HepG2 (cell line): ENCODE results near the gene PNLIPRP1. TPM values are rescaled to one million over a fixed set of nuclear protein-coding genes. Genes with fewer than 3 reads are reported as not detected.

ENCODE experiments used
- KLF15 ChIP-seq: sonication (generic); formaldehyde crosslinking; IDR thresholded peaks from 2 replicates; pipeline ENCODE4 v1.8.1; 2023; ENCODE audit warnings: borderline replicate concordance, mild to moderate bottlenecking, inconsistent platforms, missing genetic modification reagents, mixed read lengths
- MBD4 ChIP-seq: IDR thresholded peaks from 2 replicates; pipeline ENCODE4 v1.6.1; 2012; ENCODE audit warnings: low read length, inconsistent platforms, borderline replicate concordance
- RBAK ChIP-seq: sonication (generic); formaldehyde crosslinking; IDR thresholded peaks from 2 replicates; pipeline ENCODE4 v1.5.1; 2020; ENCODE audit warnings: mild to moderate bottlenecking, missing genetic modification reagents
- SAP130 ChIP-seq: IDR thresholded peaks from 2 replicates; pipeline ENCODE4 v1.6.1; 2016; ENCODE audit warnings: low read depth
- ZFYVE20 ChIP-seq: sonication (generic); formaldehyde crosslinking; IDR thresholded peaks from 2 replicates; pipeline ENCODE4 v1.8.0; 2023; ENCODE audit warnings: low read depth, mild to moderate bottlenecking, moderate library complexity, missing genetic modification reagents, borderline replicate concordance
- ZMYM3 ChIP-seq: sonication (generic); formaldehyde crosslinking; IDR thresholded peaks from 2 replicates; pipeline ENCODE4 v1.5.1; 2020; ENCODE audit warnings: mild to moderate bottlenecking, missing genetic modification reagents
- ZNF317 ChIP-seq: sonication (generic); formaldehyde crosslinking; IDR thresholded peaks from 2 replicates; pipeline ENCODE4 v1.5.0; 2020; ENCODE audit warnings: mild to moderate bottlenecking, missing genetic modification reagents
- ZNF7 ChIP-seq: IDR thresholded peaks from 2 replicates; pipeline ENCODE4 v1.6.1; 2016; ENCODE audit warnings: missing biosample characterization, missing genetic modification reagents
- ZSCAN9 ChIP-seq: IDR thresholded peaks from 2 replicates; pipeline ENCODE4 v1.6.1; 2016; ENCODE audit warnings: borderline replicate concordance
- polyA plus RNA-seq, 8 experiments: library from polyadenylated mRNA; depleted of rRNA in 3 of 8; stranded (reverse) in 7 of 8; unstranded in 1 of 8; fragments of >200 nt; fragmentation: Illumina TruSeq in 4 of 8; extraction: Trizol in 4 of 8; gene quantifications; 2 replicates each; pipeline versions ENCODE4 v1.2.1 to v1.2.3, GENCODE V29; 2011 to 2016; ENCODE audit warnings: low read depth in 4 of 8, missing spikeins in 1 of 8, mixed read lengths in 1 of 8; ENCODE audit not compliant: insufficient read depth in 1 of 8
- total RNA-seq, 5 experiments: library from RNA; depleted of rRNA; stranded (reverse); fragments of >200 nt; fragmentation: Illumina TruSeq; extraction: Trizol; gene quantifications; 2 replicates each; pipeline ENCODE4 v1.2.3, GENCODE V29; 2016; ENCODE audit warnings: low read depth in 1 of 5
- TF ChIP-seq, protein P1 (sequence below): sonication (generic); formaldehyde crosslinking; IDR thresholded peaks from 2 replicates; pipeline ENCODE4 v1.8.1; 2023; ENCODE audit warnings: mild to moderate bottlenecking, missing genetic modification reagents
- TF ChIP-seq, protein P2 (sequence below): sonication (generic); formaldehyde crosslinking; conservative IDR thresholded peaks from 2 replicates; pipeline ENCODE4 v1.4.0; 2020; ENCODE audit warnings: mild to moderate bottlenecking, missing genetic modification reagents, moderate library complexity

Gene PNLIPRP1
- total and polyA plus RNA-seq, 2 of the 13 experiments (the other 11 are each of a cell fraction or from before 2014, with no cell fraction given): not detected

DNA sequence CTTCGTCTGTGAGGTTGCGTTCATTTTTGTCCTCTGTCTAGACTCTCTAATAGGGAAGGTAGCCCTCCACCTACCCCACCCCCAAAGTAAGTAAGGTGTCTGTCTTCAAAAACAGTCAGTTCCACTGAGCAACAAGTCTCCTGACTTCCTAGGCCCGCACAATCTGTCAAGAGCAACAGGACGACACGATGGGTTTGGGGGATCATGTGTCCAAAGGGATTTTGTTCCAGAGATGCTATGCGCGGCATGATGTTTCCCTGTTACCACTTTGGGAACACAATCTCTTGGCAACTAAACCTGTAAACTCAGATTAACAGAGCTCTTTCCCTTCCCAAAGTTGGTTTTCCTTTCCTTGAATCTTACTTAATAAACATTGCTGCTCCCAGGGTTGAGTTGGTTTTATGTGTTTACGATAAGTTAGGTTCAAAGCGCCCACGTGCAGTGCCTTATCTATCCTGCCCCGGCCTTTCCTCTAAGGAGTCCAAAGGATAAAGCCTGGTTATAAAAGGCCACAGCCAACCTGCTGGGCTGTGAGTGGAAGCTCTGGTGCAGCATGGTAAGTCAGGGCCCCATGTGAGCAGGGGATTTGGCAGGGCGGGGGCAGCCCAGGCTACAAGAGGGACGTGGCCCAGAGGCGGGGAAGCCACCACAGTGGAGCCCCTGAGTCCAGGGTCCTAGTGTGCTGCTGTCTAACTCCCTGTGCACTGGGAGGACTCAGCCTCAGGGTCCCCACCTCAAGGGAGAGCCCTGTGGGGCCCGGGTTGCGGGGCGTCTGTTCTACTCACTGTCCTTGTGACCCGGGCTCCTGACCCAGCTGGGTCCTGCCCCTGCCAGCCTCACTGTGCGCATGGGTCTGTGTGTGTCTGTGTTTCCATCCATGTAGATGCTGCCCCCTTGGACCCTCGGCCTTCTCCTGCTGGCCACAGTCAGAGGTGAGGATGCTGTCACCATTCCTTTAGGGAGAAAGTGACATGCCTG is 30.0 kb downstream of the PNLIPRP1 start, which contains the start of gene PNLIPRP2 (continued):
- no peak for TF ChIP-seq ZFYVE20 (CRISPR knock-in tag)
- no peak for TF ChIP-seq ZNF7 (CRISPR knock-in tag)
- TF ChIP-seq, protein P1, sequence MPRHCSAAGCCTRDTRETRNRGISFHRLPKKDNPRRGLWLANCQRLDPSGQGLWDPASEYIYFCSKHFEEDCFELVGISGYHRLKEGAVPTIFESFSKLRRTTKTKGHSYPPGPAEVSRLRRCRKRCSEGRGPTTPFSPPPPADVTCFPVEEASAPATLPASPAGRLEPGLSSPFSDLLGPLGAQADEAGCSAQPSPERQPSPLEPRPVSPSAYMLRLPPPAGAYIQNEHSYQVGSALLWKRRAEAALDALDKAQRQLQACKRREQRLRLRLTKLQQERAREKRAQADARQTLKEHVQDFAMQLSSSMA: no peak
- 0 out of 2 replicates have a peak, but pooled peaks have one; percentile 56 for TF ChIP-seq ZNF317 (CRISPR knock-in tag)
- no peak for TF ChIP-seq RBAK
- TF ChIP-seq ZSCAN9 (CRISPR knock-in tag): no peak
- TF ChIP-seq KLF15 (CRISPR knock-in tag): no peak
- peak; percentile 26; the same call in 1 of the 2 replicates for TF ChIP-seq SAP130 (CRISPR knock-in tag)
- TF ChIP-seq ZMYM3 (CRISPR knock-in tag): peak; percentile 24; the same call in 1 of the 2 replicates
- TF ChIP-seq, protein P2, sequence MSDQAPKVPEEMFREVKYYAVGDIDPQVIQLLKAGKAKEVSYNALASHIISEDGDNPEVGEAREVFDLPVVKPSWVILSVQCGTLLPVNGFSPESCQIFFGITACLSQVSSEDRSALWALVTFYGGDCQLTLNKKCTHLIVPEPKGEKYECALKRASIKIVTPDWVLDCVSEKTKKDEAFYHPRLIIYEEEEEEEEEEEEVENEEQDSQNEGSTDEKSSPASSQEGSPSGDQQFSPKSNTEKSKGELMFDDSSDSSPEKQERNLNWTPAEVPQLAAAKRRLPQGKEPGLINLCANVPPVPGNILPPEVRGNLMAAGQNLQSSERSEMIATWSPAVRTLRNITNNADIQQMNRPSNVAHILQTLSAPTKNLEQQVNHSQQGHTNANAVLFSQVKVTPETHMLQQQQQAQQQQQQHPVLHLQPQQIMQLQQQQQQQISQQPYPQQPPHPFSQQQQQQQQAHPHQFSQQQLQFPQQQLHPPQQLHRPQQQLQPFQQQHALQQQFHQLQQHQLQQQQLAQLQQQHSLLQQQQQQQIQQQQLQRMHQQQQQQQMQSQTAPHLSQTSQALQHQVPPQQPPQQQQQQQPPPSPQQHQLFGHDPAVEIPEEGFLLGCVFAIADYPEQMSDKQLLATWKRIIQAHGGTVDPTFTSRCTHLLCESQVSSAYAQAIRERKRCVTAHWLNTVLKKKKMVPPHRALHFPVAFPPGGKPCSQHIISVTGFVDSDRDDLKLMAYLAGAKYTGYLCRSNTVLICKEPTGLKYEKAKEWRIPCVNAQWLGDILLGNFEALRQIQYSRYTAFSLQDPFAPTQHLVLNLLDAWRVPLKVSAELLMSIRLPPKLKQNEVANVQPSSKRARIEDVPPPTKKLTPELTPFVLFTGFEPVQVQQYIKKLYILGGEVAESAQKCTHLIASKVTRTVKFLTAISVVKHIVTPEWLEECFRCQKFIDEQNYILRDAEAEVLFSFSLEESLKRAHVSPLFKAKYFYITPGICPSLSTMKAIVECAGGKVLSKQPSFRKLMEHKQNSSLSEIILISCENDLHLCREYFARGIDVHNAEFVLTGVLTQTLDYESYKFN: peak; percentile 24; the same call in 1 of the 2 replicates
- TF ChIP-seq MBD4: no peak
